ENCODE data around the gene TINAG.

Gene TINAG

GRCh38 chr6:54361188-54361587 lies 52.9 kb downstream of the TINAG start:
- no peaks in the 10 kb centered on the region for H4K20me1 ChIP-seq (ENCODE audit: low read depth, low read length)
- H3K27me3 ChIP-seq (ENCODE audit: low read length), result no peaks in the 10 kb centered on the region
- H3K27ac ChIP-seq (ENCODE audit: low read depth, low read length), result no peak overlapping the region
- no peaks in the 10 kb centered on the region for H3K79me2 ChIP-seq (ENCODE audit: insufficient read depth, low read length)
- no peaks in the 10 kb centered on the region for H3K9me3 ChIP-seq (ENCODE audit: insufficient read depth, low read length)
- no peak overlapping the region for H3K4me2 ChIP-seq (ENCODE audit: low read depth, low read length, poor library complexity, severe bottlenecking)
- TF ChIP-seq EZH2phosphoT487 (conservative IDR thresholded peaks at IDR 0.05; ENCODE audit: low read length), result no peak
- no peak for TF ChIP-seq CTCF (IDR thresholded peaks at IDR 0.05; ENCODE audit: insufficient read depth, low read length, poor library complexity, severe bottlenecking)
- H3K9me2 ChIP-seq (replicated peaks; ENCODE audit: insufficient read depth, low read length), result no peaks in the 10 kb centered on the region
- no peaks in the 10 kb centered on the region for H3F3A ChIP-seq (ENCODE audit: insufficient read depth)
- no peak overlapping the region for H3K9ac ChIP-seq (ENCODE audit: low read length)
- H3K4me3 ChIP-seq (ENCODE audit: insufficient read depth, low read length, poor library complexity, severe bottlenecking), result no peak overlapping the region
- H3K36me3 ChIP-seq (ENCODE audit: low read length), result no peaks in the 10 kb centered on the region
- no peak overlapping the region for H2AFZ ChIP-seq (ENCODE audit: low read depth, low read length, severe bottlenecking)

GRCh38 chr6:54361734-54362133 lies 53.5 kb downstream of the TINAG start:
- no peak for TF ChIP-seq EZH2phosphoT487 (conservative IDR thresholded peaks at IDR 0.05; ENCODE audit: low read length)
- no peak for TF ChIP-seq CTCF (IDR thresholded peaks at IDR 0.05; ENCODE audit: insufficient read depth, low read length, poor library complexity, severe bottlenecking)
- no peak overlapping the region for H3K27ac ChIP-seq (ENCODE audit: low read depth, low read length)
- no peaks in the 10 kb centered on the region for H3K9me3 ChIP-seq (ENCODE audit: insufficient read depth, low read length)
- H3K9ac ChIP-seq (ENCODE audit: low read length), result no peak overlapping the region
- H3K9me2 ChIP-seq (replicated peaks; ENCODE audit: insufficient read depth, low read length), result no peaks in the 10 kb centered on the region
- H4K20me1 ChIP-seq (ENCODE audit: low read depth, low read length), result no peaks in the 10 kb centered on the region
- H3K4me2 ChIP-seq (ENCODE audit: low read depth, low read length, poor library complexity, severe bottlenecking), result no peak overlapping the region
- H3K36me3 ChIP-seq (ENCODE audit: low read length), result no peaks in the 10 kb centered on the region
- H3F3A ChIP-seq (ENCODE audit: insufficient read depth), result no peaks in the 10 kb centered on the region
- H2AFZ ChIP-seq (ENCODE audit: low read depth, low read length, severe bottlenecking), result no peak overlapping the region
- H3K27me3 ChIP-seq (ENCODE audit: low read length), result no peaks in the 10 kb centered on the region
- no peaks in the 10 kb centered on the region for H3K79me2 ChIP-seq (ENCODE audit: insufficient read depth, low read length)
- H3K4me3 ChIP-seq (ENCODE audit: insufficient read depth, low read length, poor library complexity, severe bottlenecking), result no peak overlapping the region

- no peak overlapping the region for H3K9ac ChIP-seq (ENCODE audit: low read length)
- H3F3A ChIP-seq (ENCODE audit: insufficient read depth), result no peaks in the 10 kb centered on the region
- H3K27me3 ChIP-seq (ENCODE audit: low read length), result no peaks in the 10 kb centered on the region
- H3K27ac ChIP-seq (ENCODE audit: low read depth, low read length), result no peak overlapping the region
- no peaks in the 10 kb centered on the region for H3K36me3 ChIP-seq (ENCODE audit: low read length)
- no peak overlapping the region for H3K4me3 ChIP-seq (ENCODE audit: insufficient read depth, low read length, poor library complexity, severe bottlenecking)
- no peak overlapping the region for H2AFZ ChIP-seq (ENCODE audit: low read depth, low read length, severe bottlenecking)
- H3K9me2 ChIP-seq (replicated peaks; ENCODE audit: insufficient read depth, low read length), result no peaks in the 10 kb centered on the region
- TF ChIP-seq EZH2phosphoT487 (conservative IDR thresholded peaks at IDR 0.05; ENCODE audit: low read length), result no peak
- no peak for TF ChIP-seq CTCF (IDR thresholded peaks at IDR 0.05; ENCODE audit: insufficient read depth, low read length, poor library complexity, severe bottlenecking)
- no peaks in the 10 kb centered on the region for H4K20me1 ChIP-seq (ENCODE audit: low read depth, low read length)
- no peaks in the 10 kb centered on the region for H3K79me2 ChIP-seq (ENCODE audit: insufficient read depth, low read length)
- no peak overlapping the region for H3K4me2 ChIP-seq (ENCODE audit: low read depth, low read length, poor library complexity, severe bottlenecking)
- H3K9me3 ChIP-seq (ENCODE audit: insufficient read depth, low read length), result no peaks in the 10 kb centered on the region
These were observed 58.6 kb downstream of the TINAG start for GRCh38 chr6:54366667-54367327.
